SK-N-SH (cell line): ENCODE data around the gene CHSY3. TPM values are rescaled to one million over a fixed set of nuclear protein-coding genes. Genes with fewer than 3 reads are reported as not detected.

Experiments
- CTCF ChIA-PET: fragments of 300-600, 350-600 bp; formaldehyde crosslinking; extraction: SDS; loops from one replicate; lab custom pipeline; 2021; lab: Yijun Ruan, JAX
- POLR2A ChIA-PET: fragments of 350-600 bp; sonication (Branson Sonifier 250); formaldehyde crosslinking; extraction: SDS; loops from one replicate; lab custom pipeline; 2020; ENCODE audit warnings: antibody characterized with exemption, inconsistent platforms; lab: Yijun Ruan, JAX
- DNase-seq: peaks from one replicate; pipeline ENCODE4 v3.0.0; 2012
- H2AFZ ChIP-seq: fragments of 200-600 bp; sonication (generic); 2 replicates; pipeline ENCODE4 v1.8.1; 2016; ENCODE audit warnings: antibody characterized with exemption, mild to moderate bottlenecking, low read depth
- H3F3A ChIP-seq: fragments of 200-600 bp; sonication (generic); replicated peaks from 2 replicates; pipeline ENCODE3; 2016; ENCODE audit warnings: antibody characterized with exemption, mild to moderate bottlenecking; ENCODE audit not compliant: insufficient read depth
- H3K27ac ChIP-seq, 2 experiments: fragments of 200-500 bp in 1 of 2; fragments of 200-600 bp in 1 of 2; sonication (Bioruptor generic) in 1 of 2; sonication (generic), shearing (Covaris generic) in 1 of 2; 2 replicates each; pipeline versions ENCODE4 v1.5.1 to v1.6.1; 2014 to 2016; ENCODE audit warnings: low read depth in 2 of 2, inconsistent platforms in 1 of 2, low read length in 1 of 2, mild to moderate bottlenecking in 1 of 2, mixed read lengths in 1 of 2
- H3K27me3 ChIP-seq: fragments of 200-600 bp; sonication (generic), shearing (Covaris generic); 2 replicates; pipeline ENCODE4 v1.6.1; 2016; ENCODE audit warnings: mixed run types; ENCODE audit not compliant: insufficient read depth
- H3K36me3 ChIP-seq, 2 experiments: fragments of 200-500 bp in 1 of 2; fragments of 200-600 bp in 1 of 2; sonication (Bioruptor generic) in 1 of 2; sonication (generic) in 1 of 2; replicated peaks in 1 of 2; 2 replicates each; pipeline versions ENCODE3 to v1.5.1; 2014 to 2016; ENCODE audit warnings: low read length in 1 of 2, mild to moderate bottlenecking in 1 of 2; ENCODE audit not compliant: insufficient read depth in 2 of 2, control insufficient read depth in 1 of 2
- H3K4me1 ChIP-seq, 2 experiments: fragments of 200-500 bp in 1 of 2; fragments of 200-600 bp in 1 of 2; sonication (Bioruptor generic) in 1 of 2; sonication (generic), shearing (Covaris generic) in 1 of 2; 2 replicates each; pipeline versions ENCODE4 v1.5.1 to v1.6.1; 2014 to 2016; ENCODE audit warnings: low read depth in 1 of 2, low read length in 1 of 2, mixed run types in 1 of 2; ENCODE audit not compliant: insufficient read depth in 2 of 2, control insufficient read depth in 1 of 2
- H3K4me2 ChIP-seq: fragments of 200-600 bp; sonication (generic), shearing (Covaris generic); 2 replicates; pipeline ENCODE4 v1.6.1; 2017; ENCODE audit warnings: mixed run types
- H3K4me3 ChIP-seq, 2 experiments: fragments of 200-500 bp in 1 of 2; fragments of 200-600 bp in 1 of 2; sonication (Bioruptor generic) in 1 of 2; sonication (generic), shearing (Covaris generic) in 1 of 2; 2 replicates each; pipeline versions ENCODE4 v1.5.1 to v1.8.1; 2014 to 2016; ENCODE audit warnings: low read depth in 2 of 2, inconsistent platforms in 1 of 2, low read length in 1 of 2, mild to moderate bottlenecking in 1 of 2, mixed read lengths in 1 of 2, moderate library complexity in 1 of 2
- H3K79me2 ChIP-seq: fragments of 200-600 bp; sonication (generic); 2 replicates; pipeline ENCODE4 v1.8.1; 2017; ENCODE audit warnings: mild to moderate bottlenecking; ENCODE audit not compliant: insufficient read depth
- H3K9ac ChIP-seq: fragments of 200-600 bp; sonication (generic); 2 replicates; pipeline ENCODE4 v1.6.1; 2017; ENCODE audit warnings: mixed run types
- H3K9me2 ChIP-seq: fragments of 200-600 bp; sonication (generic); 2 replicates; pipeline ENCODE4 v1.6.1; 2017; ENCODE audit warnings: mixed run types
- H3K9me3 ChIP-seq: fragments of 200-600 bp; sonication (generic); 2 replicates; pipeline ENCODE4 v1.6.1; 2017; ENCODE audit warnings: mixed run types, mild to moderate bottlenecking, moderate library complexity
- H4K20me1 ChIP-seq: fragments of 200-600 bp; sonication (generic); 2 replicates; pipeline ENCODE4 v1.6.1; 2017; ENCODE audit warnings: mild to moderate bottlenecking, mixed run types; ENCODE audit not compliant: insufficient read depth
- CTCF ChIP-seq: fragments of 200-600 bp; sonication (generic); IDR thresholded peaks from 2 replicates; pipeline ENCODE4 v1.6.1; 2017; ENCODE audit warnings: antibody characterized with exemption, mild to moderate bottlenecking, moderate library complexity
- FOSL2 ChIP-seq: IDR thresholded peaks from 2 replicates; pipeline ENCODE4 v1.4.0; 2012; ENCODE audit warnings: low read depth, mild to moderate bottlenecking, moderate library complexity, borderline replicate concordance
- FOXJ3 ChIP-seq: sonication (generic); formaldehyde crosslinking; IDR thresholded peaks from 2 replicates; pipeline ENCODE4 v1.5.1; 2020; ENCODE audit warnings: mild to moderate bottlenecking, missing genetic modification reagents
- GATA2 ChIP-seq: sonication (generic); formaldehyde crosslinking; IDR thresholded peaks from 2 replicates; pipeline ENCODE4 v1.5.0; 2020; ENCODE audit warnings: mild to moderate bottlenecking, missing genetic modification reagents
- MAX ChIP-seq: IDR thresholded peaks from 2 replicates; pipeline ENCODE4 v1.4.0; 2012; ENCODE audit warnings: low read depth
- MEF2A ChIP-seq: IDR thresholded peaks from 2 replicates; pipeline ENCODE4 v1.4.0; 2012; ENCODE audit warnings: low read depth, borderline replicate concordance
- MXI1 ChIP-seq: IDR thresholded peaks from 2 replicates; pipeline ENCODE4 v1.6.1; 2012; ENCODE audit warnings: mild to moderate bottlenecking, low read depth, low read length, improper control_type of control experiment
- NFIC ChIP-seq: IDR thresholded peaks from 2 replicates; pipeline ENCODE4 v1.4.0; 2012; ENCODE audit warnings: borderline replicate concordance
- NRF1 ChIP-seq: IDR thresholded peaks from 2 replicates; pipeline ENCODE4 v1.6.1; 2012; ENCODE audit warnings: low read depth, mild to moderate bottlenecking, low read length
- POLR2AphosphoS5 ChIP-seq: IDR thresholded peaks from 2 replicates; pipeline ENCODE4 v1.6.1; 2012; ENCODE audit warnings: low read depth, low read length
- RAD21 ChIP-seq: IDR thresholded peaks from 2 replicates; pipeline ENCODE4 v1.6.1; 2012; ENCODE audit warnings: mild to moderate bottlenecking, low read length
- RCOR1 ChIP-seq: fragments of 150-350 bp; IDR thresholded peaks from 2 replicates; pipeline ENCODE4 v1.6.1; 2017; ENCODE audit warnings: antibody characterized with exemption, low read length
- REST ChIP-seq: IDR thresholded peaks from 2 replicates; pipeline ENCODE4 v1.6.1; 2012; ENCODE audit warnings: mild to moderate bottlenecking, low read depth, low read length, moderate library complexity
- RFX5 ChIP-seq: IDR thresholded peaks from 2 replicates; pipeline ENCODE4 v1.6.1; 2012; ENCODE audit warnings: mild to moderate bottlenecking, improper control_type of control experiment, low read length
- RXRA ChIP-seq: IDR thresholded peaks from 2 replicates; pipeline ENCODE4 v1.4.0; 2012; ENCODE audit warnings: low read depth, mild to moderate bottlenecking, borderline replicate concordance
- SIN3A ChIP-seq: IDR thresholded peaks from 2 replicates; pipeline ENCODE4 v1.6.1; 2012; ENCODE audit warnings: low read depth, mild to moderate bottlenecking, low read length, moderate library complexity, borderline replicate concordance
- TCF12 ChIP-seq: IDR thresholded peaks from 2 replicates; pipeline ENCODE4 v1.4.0; 2012
- TEAD4 ChIP-seq: IDR thresholded peaks from 2 replicates; pipeline ENCODE4 v1.4.0; 2012; ENCODE audit warnings: mild to moderate bottlenecking, borderline replicate concordance; ENCODE audit not compliant: insufficient read depth
- WGBS: methylation state at CpG from one replicate; pipeline ENCODE4 v1.1.6; 2017; ENCODE audit warnings: low lambda C conversion rate; 5-methylcytosine and 5-hydroxymethylcytosine counted together
- polyA plus RNA-seq, 3 experiments: library from polyadenylated mRNA; depleted of rRNA; stranded (reverse); fragments of >200 nt; gene quantifications; 2 replicates each; pipeline ENCODE4 v1.2.3, GENCODE V29; 2012
- TF ChIP-seq, protein P1 (sequence below): fragments of 150-350 bp; IDR thresholded peaks from 2 replicates; pipeline ENCODE4 v1.6.1; 2016; ENCODE audit warnings: mild to moderate bottlenecking, low read depth, low read length
- TF ChIP-seq, protein P2 (sequence below): fragments of 150-350 bp; IDR thresholded peaks from 2 replicates; pipeline ENCODE4 v1.6.1; 2017; ENCODE audit warnings: antibody characterized with exemption, low read length, low read depth, borderline replicate concordance

The CHSY3 gene
- polyA plus RNA-seq, 1 of the 3 experiments (the other 2 are of a cell fraction) = not detected

DNA sequence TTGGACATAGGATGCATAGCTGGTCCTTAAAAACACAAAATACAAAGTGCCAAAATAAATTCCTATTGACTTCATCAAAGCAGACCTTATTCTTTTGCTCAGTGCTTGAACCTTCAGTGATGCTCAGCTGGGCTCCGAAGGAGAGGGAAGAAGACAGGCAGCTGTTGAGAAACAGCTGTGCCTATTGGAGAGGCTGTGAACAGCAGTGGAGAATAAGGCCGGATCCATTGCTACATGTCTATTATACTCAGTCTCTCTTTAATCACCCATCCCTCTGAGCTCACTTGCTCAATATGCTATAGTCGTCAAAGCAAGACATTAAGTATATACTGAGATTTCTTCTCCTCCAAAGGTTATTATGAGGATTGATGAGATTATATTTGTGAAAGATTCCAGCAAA is 174.4 kb downstream of the CHSY3 start:
- Histone ChIP-seq H2AFZ (no peak overlapping the region), H3K4me2 (no peak overlapping the region), H3K9ac (no peak overlapping the region), H3K27ac (no peak overlapping the region), H3K9me2 (no peaks in the 10 kb centered on the region), H3K4me3 (no peak overlapping the region), H3K27me3 (no peaks in the 10 kb centered on the region; the same call in 1 of the 2 replicates), H3K79me2 (no peaks in the 10 kb centered on the region), H3K9me3 (no peaks in the 10 kb centered on the region), H3F3A (no peaks in the 10 kb centered on the region), H3K4me1 (no peaks in the 10 kb centered on the region), H4K20me1 (no peaks in the 10 kb centered on the region), H3K36me3 (no peaks in the 10 kb centered on the region)
- WGBS = 0% methylated on average over 3 of the region's 3 CpGs
- CTCF ChIA-PET = no interaction called here
- TF ChIP-seq MXI1 = no peak
- TF ChIP-seq TEAD4 = no peak
- no peak for TF ChIP-seq RFX5
- TF ChIP-seq MAX = no peak
- no peak for TF ChIP-seq FOSL2
- no peak for TF ChIP-seq NRF1
- no peak for TF ChIP-seq NFIC
- no peak for TF ChIP-seq MEF2A
- TF ChIP-seq, protein P1, sequence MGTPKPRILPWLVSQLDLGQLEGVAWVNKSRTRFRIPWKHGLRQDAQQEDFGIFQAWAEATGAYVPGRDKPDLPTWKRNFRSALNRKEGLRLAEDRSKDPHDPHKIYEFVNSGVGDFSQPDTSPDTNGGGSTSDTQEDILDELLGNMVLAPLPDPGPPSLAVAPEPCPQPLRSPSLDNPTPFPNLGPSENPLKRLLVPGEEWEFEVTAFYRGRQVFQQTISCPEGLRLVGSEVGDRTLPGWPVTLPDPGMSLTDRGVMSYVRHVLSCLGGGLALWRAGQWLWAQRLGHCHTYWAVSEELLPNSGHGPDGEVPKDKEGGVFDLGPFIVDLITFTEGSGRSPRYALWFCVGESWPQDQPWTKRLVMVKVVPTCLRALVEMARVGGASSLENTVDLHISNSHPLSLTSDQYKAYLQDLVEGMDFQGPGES = no peak
- TF ChIP-seq REST = no peak
- TF ChIP-seq POLR2AphosphoS5 = no peak
- no peak for TF ChIP-seq RAD21
- TF ChIP-seq, protein P2, sequence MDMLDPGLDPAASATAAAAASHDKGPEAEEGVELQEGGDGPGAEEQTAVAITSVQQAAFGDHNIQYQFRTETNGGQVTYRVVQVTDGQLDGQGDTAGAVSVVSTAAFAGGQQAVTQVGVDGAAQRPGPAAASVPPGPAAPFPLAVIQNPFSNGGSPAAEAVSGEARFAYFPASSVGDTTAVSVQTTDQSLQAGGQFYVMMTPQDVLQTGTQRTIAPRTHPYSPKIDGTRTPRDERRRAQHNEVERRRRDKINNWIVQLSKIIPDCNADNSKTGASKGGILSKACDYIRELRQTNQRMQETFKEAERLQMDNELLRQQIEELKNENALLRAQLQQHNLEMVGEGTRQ = no peak
- TF ChIP-seq GATA2 (CRISPR knock-in tag) = no peak
- TF ChIP-seq CTCF = no peak
- TF ChIP-seq SIN3A = no peak
- TF ChIP-seq TCF12 = no peak
- no peak for TF ChIP-seq RCOR1
- no peak for TF ChIP-seq FOXJ3 (CRISPR knock-in tag)
- TF ChIP-seq RXRA = no peak
- no peak for DNase-seq
- POLR2A ChIA-PET = no interaction called here
